Mesendoderm (in vitro differentiated cells): ENCODE data around the gene MYPN.
"Not testable (repeated sequence)": the region's sequence is repeated elsewhere in the genome, so short reads cannot be mapped to it uniquely, and the experiment has no call there.

Experiments
- DNase-seq: peaks from one replicate; pipeline ENCODE4 v3.0.0; 2013
- H2AK5ac ChIP-seq: 2 replicates; pipeline ENCODE4 v1.6.1; 2013; ENCODE audit warnings: low read length, inconsistent platforms
- H2BK120ac ChIP-seq: 2 replicates; pipeline ENCODE4 v1.6.1; 2013; ENCODE audit warnings: low read depth, mild to moderate bottlenecking, low read length, moderate library complexity, mixed read lengths
- H2BK15ac ChIP-seq: replicated peaks from 2 replicates; pipeline ENCODE4 v1.6.1; 2013; ENCODE audit warnings: low read depth, mild to moderate bottlenecking, moderate library complexity
- H2BK5ac ChIP-seq: 2 replicates; pipeline ENCODE4 v1.6.1; 2013; ENCODE audit warnings: low read length, inconsistent platforms
- H3K18ac ChIP-seq: 2 replicates; pipeline ENCODE4 v1.6.1; 2013; ENCODE audit warnings: mild to moderate bottlenecking, low read length, mixed read lengths
- H3K23ac ChIP-seq: one replicate; pipeline ENCODE4 v1.6.1; 2013; ENCODE audit warnings: low read length
- H3K27ac ChIP-seq: 2 replicates; pipeline ENCODE4 v1.5.1; 2013; ENCODE audit warnings: low read depth, mild to moderate bottlenecking, inconsistent platforms, low read length, moderate library complexity
- H3K27me3 ChIP-seq: 2 replicates; pipeline ENCODE4 v1.6.1; 2013; ENCODE audit warnings: low read length, control low read depth, mild to moderate bottlenecking, inconsistent platforms; ENCODE audit not compliant: insufficient read depth, poor library complexity
- H3K36me3 ChIP-seq: 2 replicates; pipeline ENCODE4 v1.6.1; 2013; ENCODE audit warnings: low read length, inconsistent platforms; ENCODE audit not compliant: control insufficient read depth, insufficient read depth
- H3K4ac ChIP-seq: one replicate; pipeline ENCODE4 v1.6.1; 2013; ENCODE audit warnings: low read depth, mild to moderate bottlenecking, low read length, moderate library complexity
- H3K4me1 ChIP-seq: 2 replicates; pipeline ENCODE4 v1.6.1; 2013; ENCODE audit warnings: low read depth, low read length, inconsistent platforms; ENCODE audit not compliant: control insufficient read depth
- H3K4me2 ChIP-seq: 2 replicates; pipeline ENCODE4 v1.6.1; 2013; ENCODE audit warnings: low read length
- H3K4me3 ChIP-seq: 2 replicates; pipeline ENCODE4 v1.5.1; 2013; ENCODE audit warnings: mild to moderate bottlenecking, low read length
- H3K56ac ChIP-seq: one replicate; pipeline ENCODE4 v1.6.1; 2013; ENCODE audit warnings: low read length
- H3K79me1 ChIP-seq: 2 replicates; pipeline ENCODE4 v1.6.1; 2013; ENCODE audit warnings: low read length, inconsistent platforms
- H3K79me2 ChIP-seq: 2 replicates; pipeline ENCODE4 v1.6.1; 2013; ENCODE audit warnings: mild to moderate bottlenecking, low read length; ENCODE audit not compliant: control insufficient read depth, insufficient read depth
- H3K9ac ChIP-seq: 2 replicates; pipeline ENCODE4 v1.6.1; 2013; ENCODE audit warnings: low read length, inconsistent platforms
- H4K5ac ChIP-seq: one replicate; pipeline ENCODE4 v1.6.1; 2013; ENCODE audit warnings: low read length
- H4K8ac ChIP-seq: one replicate; pipeline ENCODE4 v1.6.1; 2013; ENCODE audit warnings: low read depth, mild to moderate bottlenecking, control low read depth, low read length, moderate library complexity
- WGBS: extraction: QIAGEN DNeasy Blood & Tissue Kit; methylation state at CpG from one replicate; pipeline ENCODE4 v1.1.7; 2013; ENCODE audit warnings: low lambda C conversion rate, missing lambda C conversion rate; ENCODE audit not compliant: insufficient coverage; ENCODE audit errors: extremely low coverage; 5-methylcytosine and 5-hydroxymethylcytosine counted together

The MYPN gene

DNA sequence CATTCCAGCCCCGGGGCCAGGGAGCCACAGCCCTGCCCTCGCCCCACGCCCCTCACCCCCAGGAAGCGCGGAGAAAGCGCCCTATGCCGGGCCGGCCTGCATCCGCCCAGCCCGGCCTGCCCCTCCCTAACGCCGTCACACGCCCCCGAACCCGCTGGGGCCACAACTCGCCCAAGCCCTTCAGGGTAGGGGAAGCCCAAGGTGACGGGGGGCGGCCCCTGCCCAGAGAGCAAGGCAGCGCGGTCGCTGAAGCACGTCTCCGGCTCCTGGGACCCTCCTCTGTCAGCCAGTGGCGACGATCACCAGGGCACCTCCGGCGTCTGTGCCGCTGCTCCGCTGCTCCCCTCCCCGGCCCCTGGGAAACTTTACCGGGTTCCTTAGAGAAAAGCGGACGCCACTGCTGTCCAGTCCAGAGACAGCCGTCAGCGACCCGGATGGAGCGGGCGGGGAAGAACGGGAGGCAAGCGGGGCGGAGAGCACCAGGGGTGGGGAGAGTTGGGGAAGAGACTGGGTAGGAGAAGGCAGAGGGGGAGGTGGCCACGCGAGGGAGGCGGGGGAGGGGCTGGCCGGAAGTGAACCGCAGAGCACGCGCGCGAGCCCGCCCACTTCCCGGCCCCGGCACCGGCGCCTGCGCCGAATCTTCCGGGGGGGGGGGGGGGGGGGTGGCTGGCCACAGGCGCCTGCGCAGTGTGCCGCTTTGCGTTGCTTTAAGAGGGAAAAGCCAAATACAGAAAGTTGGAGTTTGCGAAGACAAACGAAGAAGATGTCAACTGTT is 34.3 kb upstream of the MYPN start, which contains the start of gene HERC4:
Gene HERC4, minus strand, starts transcription at position 509 of the 775 bp plus-strand sequence. CDS start 2,175 bp downstream, outside the sequence.
- DNase-seq, result peak; percentile 97
- no CpG with 5 or more reads among the region's 64 CpGs for WGBS
- H3K27me3 ChIP-seq, result no peaks in the 10 kb centered on the region
- H2BK15ac ChIP-seq, result peak within 1 kb of the TSS; percentile 41
- H3K4me1 ChIP-seq, result peaks cover 2% of the 10 kb centered on the region
- peak within 1 kb of the TSS; percentile 84 for H2BK5ac ChIP-seq
- H3K79me2 ChIP-seq, result peaks cover 20% of the 10 kb centered on the region
- H3K9ac ChIP-seq, result peak within 1 kb of the TSS; percentile 96
- H3K56ac ChIP-seq, result peak within 1 kb of the TSS; percentile 98
- H3K23ac ChIP-seq, result peak within 1 kb of the TSS; percentile 87
- peak within 1 kb of the TSS; percentile 94 for H3K4me3 ChIP-seq
- H3K79me1 ChIP-seq, result no peaks in the 10 kb centered on the region
- H4K8ac ChIP-seq, result peak within 1 kb of the TSS; percentile 13
- H3K4ac ChIP-seq, result peak within 1 kb of the TSS; percentile 49
- peak within 1 kb of the TSS; percentile 66 for H3K18ac ChIP-seq
- H3K36me3 ChIP-seq, result no peaks in the 10 kb centered on the region
- no peak within 1 kb of the TSS for H2BK120ac ChIP-seq
- peak within 1 kb of the TSS; percentile 99 for H3K27ac ChIP-seq
- H2AK5ac ChIP-seq, result no peak within 1 kb of the TSS
- peak within 1 kb of the TSS; percentile 3 for H4K5ac ChIP-seq
- H3K4me2 ChIP-seq, result peak within 1 kb of the TSS; percentile 77

- no peak overlapping the region for H3K27ac ChIP-seq
- H2AK5ac ChIP-seq, result no peak overlapping the region
- no peaks in the 10 kb centered on the region for H3K36me3 ChIP-seq
- whole genome bisulfite sequencing, result no CpG with 5 or more reads among the region's 3 CpGs
- H3K79me1 ChIP-seq, result no peaks in the 10 kb centered on the region
- peak overlapping the region; percentile 13 for H4K8ac ChIP-seq
- H3K79me2 ChIP-seq, result peaks cover 20% of the 10 kb centered on the region
- no peak overlapping the region for H3K4me3 ChIP-seq
- no peaks in the 10 kb centered on the region for H3K27me3 ChIP-seq
- no peak overlapping the region for H2BK5ac ChIP-seq
- peak overlapping the region; percentile 3 for H4K5ac ChIP-seq
- no peak overlapping the region for H3K23ac ChIP-seq
- no peak for DNase-seq
- no peak overlapping the region for H3K4me2 ChIP-seq
- H2BK120ac ChIP-seq, result no peak overlapping the region
- H3K18ac ChIP-seq, result no peak overlapping the region
- H2BK15ac ChIP-seq, result peak overlapping the region; percentile 41
- H3K9ac ChIP-seq, result peak overlapping the region; percentile 59
- peaks cover 2% of the 10 kb centered on the region for H3K4me1 ChIP-seq
- H3K4ac ChIP-seq, result no peak overlapping the region
- H3K56ac ChIP-seq, result peak overlapping the region; percentile 64
These were observed 33.7 kb upstream of the MYPN start for GRCh38 chr10:68075550-68076004.

DNA sequence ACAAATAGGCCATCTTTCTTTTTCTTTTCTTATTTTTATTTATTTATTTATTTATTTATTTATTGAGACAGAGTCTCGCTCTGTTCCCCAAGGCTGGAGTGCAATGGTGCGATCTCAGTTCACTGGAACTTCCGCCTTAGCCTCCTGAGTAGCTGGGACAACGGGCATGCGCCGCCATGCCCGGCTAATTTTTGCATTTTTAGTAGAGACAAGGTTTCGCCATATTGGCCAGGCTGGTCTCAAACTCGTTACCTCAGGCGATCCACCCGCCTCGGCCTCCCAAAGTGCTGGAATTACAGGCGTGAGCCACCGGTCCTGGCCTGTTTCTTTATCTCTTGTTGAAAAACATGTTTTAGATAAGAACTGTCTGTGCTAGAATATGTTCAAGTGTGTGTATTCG is 33.2 kb upstream of the MYPN start:
- not testable (repeated sequence) for H3K18ac ChIP-seq, DNase-seq, H4K5ac ChIP-seq, H2BK15ac ChIP-seq, H3K9ac ChIP-seq, H3K27ac ChIP-seq, H3K27me3 ChIP-seq, H3K4me3 ChIP-seq, H2AK5ac ChIP-seq, H3K79me1 ChIP-seq, H3K23ac ChIP-seq, H3K4ac ChIP-seq, H2BK120ac ChIP-seq, H3K4me2 ChIP-seq, H4K8ac ChIP-seq, H3K56ac ChIP-seq, H3K4me1 ChIP-seq, H3K36me3 ChIP-seq, H2BK5ac ChIP-seq
- no CpG with 5 or more reads among the region's 15 CpGs for WGBS
- H3K79me2 ChIP-seq, result peaks cover 16% of the 10 kb centered on the region

GRCh38 chr10:68077026-68077425 is 32.3 kb upstream of the MYPN start:
- no peak overlapping the region for H3K9ac ChIP-seq
- no peak overlapping the region for H2AK5ac ChIP-seq
- H3K4me1 ChIP-seq, result peaks cover 2% of the 10 kb centered on the region
- H3K18ac ChIP-seq, result no peak overlapping the region
- no peak overlapping the region for H3K23ac ChIP-seq
- no peak overlapping the region for H2BK120ac ChIP-seq
- WGBS, result no CpG with 5 or more reads among the region's 5 CpGs
- no peak for DNase-seq
- no peak overlapping the region for H4K8ac ChIP-seq
- H2BK15ac ChIP-seq, result no peak overlapping the region
- no peaks in the 10 kb centered on the region for H3K79me1 ChIP-seq
- H4K5ac ChIP-seq, result no peak overlapping the region
- no peaks in the 10 kb centered on the region for H3K36me3 ChIP-seq
- peaks cover 11% of the 10 kb centered on the region for H3K79me2 ChIP-seq
- H3K56ac ChIP-seq, result no peak overlapping the region
- no peaks in the 10 kb centered on the region for H3K27me3 ChIP-seq
- no peak overlapping the region for H3K4ac ChIP-seq
- H2BK5ac ChIP-seq, result no peak overlapping the region
- H3K27ac ChIP-seq, result no peak overlapping the region
- no peak overlapping the region for H3K4me2 ChIP-seq
- H3K4me3 ChIP-seq, result no peak overlapping the region

- Histone ChIP-seq H2BK15ac (no peak overlapping the region), H3K9ac (no peak overlapping the region), H3K56ac (no peak overlapping the region), H3K4me2 (no peak overlapping the region), H3K79me1 (no peaks in the 10 kb centered on the region), H4K5ac (no peak overlapping the region), H3K27ac (no peak overlapping the region), H3K27me3 (no peaks in the 10 kb centered on the region), H2BK120ac (no peak overlapping the region), H3K4ac (no peak overlapping the region), H2AK5ac (no peak overlapping the region), H3K36me3 (no peaks in the 10 kb centered on the region), H4K8ac (no peak overlapping the region), H3K4me3 (no peak overlapping the region), H3K23ac (no peak overlapping the region), H3K18ac (no peak overlapping the region), H3K4me1 (peaks cover 2% of the 10 kb centered on the region), H2BK5ac (no peak overlapping the region), H3K79me2 (peaks cover under 1% of the 10 kb centered on the region)
- WGBS, result no CpG with 5 or more reads among the region's 1 CpG
- DNase-seq, result no peak
These were observed 29.9 kb upstream of the MYPN start for GRCh38 chr10:68079434-68079833.
